HG03442 (cell line): ENCODE data around the gene ATG4A.

Source experiments
- ATAC-seq: cut with Tn5 transposase; IDR thresholded peaks from one replicate; pipeline ENCODE4 v1.9.1; 2021; ENCODE audit warnings: mild to moderate bottlenecking, moderate library complexity; ENCODE audit not compliant: unreplicated experiment

The ATG4A gene

GRCh38 chrX:108168961-108169740 lies 77.6 kb downstream of the ATG4A start:
- ATAC-seq = no peak

GRCh38 chrX:108169768-108170167 lies 78.2 kb downstream of the ATG4A start:
- ATAC-seq = no peak

- ATAC-seq = no peak
Observed at GRCh38 chrX:108171671-108172070, 80.1 kb downstream of the ATG4A start.

- no peak for ATAC-seq
Observed at GRCh38 chrX:108173874-108174273, 82.3 kb downstream of the ATG4A start.

- ATAC-seq = no peak
Observed at GRCh38 chrX:108177351-108178142, 86.0 kb downstream of the ATG4A start.

GRCh38 chrX:108178143-108178498 lies 86.5 kb downstream of the ATG4A start:
- ATAC-seq = no peak

- no peak for ATAC-seq
Observed at GRCh38 chrX:108186811-108187210, 95.2 kb downstream of the ATG4A start.

GRCh38 chrX:108198420-108198819 lies 106.8 kb downstream of the ATG4A start:
- ATAC-seq = no peak

- no peak for ATAC-seq
Observed at GRCh38 chrX:108199041-108199440, 107.5 kb downstream of the ATG4A start.

- ATAC-seq = no peak
Observed at GRCh38 chrX:108199691-108200090, 108.1 kb downstream of the ATG4A start.

- no peak for ATAC-seq
Observed at GRCh38 chrX:108203540-108203939, 112.0 kb downstream of the ATG4A start.
